UCSD-AML1 (cell line): ENCODE results near the gene TMEM156.
"Not testable (repeated sequence)": the region's sequence is repeated elsewhere in the genome, so short reads cannot be mapped to it uniquely, and the experiment has no call there.

Experiments used
- DNase-seq: peaks from one replicate; lab custom pipeline; 2025; ENCODE audit not compliant: unreplicated experiment; lab: John Stamatoyannopoulos, UW

TMEM156 gene

DNA sequence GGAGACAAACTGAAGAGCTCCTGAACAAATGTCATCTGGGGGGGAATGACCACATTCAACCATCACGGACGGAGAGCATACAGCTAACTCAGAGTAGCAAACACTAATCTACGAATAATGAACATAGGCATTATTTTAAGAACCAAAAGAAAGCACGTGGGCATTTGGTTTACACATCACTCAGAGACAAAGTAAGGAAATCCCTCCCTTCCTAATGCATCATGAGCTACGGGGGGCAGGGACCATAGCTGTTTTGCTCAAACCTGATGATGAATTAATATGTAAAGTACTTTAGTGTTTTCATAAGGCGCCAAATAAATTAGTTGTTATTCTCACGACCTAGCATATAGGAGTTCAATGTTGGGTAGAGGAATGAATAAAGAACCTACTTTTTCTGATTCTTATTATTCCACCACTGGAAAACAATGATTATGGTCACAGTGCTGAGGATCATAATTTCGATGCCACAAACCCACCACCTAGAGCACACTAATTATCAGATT lies 11.7 kb upstream of the TMEM156 start:
- DNase-seq, result no peak

DNA sequence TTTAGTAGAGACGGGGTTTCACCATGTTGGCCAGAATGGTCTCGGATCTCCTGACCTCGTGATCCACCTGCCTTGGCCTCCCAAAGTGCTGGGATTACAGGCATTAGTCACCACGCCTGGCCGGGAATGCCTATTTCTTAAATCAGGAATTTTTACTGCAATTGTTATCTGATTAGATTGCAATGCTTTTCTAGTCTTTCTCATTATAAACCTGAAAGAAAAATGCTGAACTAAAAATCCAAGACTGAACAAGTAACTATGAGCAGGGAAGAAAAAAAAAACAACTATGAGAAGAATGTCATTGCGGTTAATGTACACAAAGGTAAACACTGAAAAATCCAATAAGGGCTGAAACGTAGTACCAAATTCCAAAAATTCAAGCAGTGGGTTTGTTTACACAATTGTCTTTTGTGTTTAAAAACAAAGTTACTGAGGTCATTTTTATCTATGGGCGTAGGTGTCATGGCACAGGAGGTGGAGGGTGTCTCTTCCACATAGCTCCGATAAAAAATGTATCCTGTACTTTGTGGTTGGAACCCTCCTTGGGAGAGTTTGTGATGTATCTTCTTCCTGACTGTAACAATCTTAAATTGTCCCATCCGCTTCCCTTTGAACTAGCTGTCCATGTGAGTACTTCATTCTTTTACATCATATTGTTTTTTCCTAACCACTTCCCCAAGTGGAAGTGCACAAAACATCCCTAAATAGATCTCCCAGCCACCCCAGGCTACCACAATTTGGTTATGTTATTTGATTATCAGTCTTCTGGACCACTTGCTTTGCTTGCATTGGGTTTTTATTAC lies 11.1 kb upstream of the TMEM156 start:
- DNase-seq, result no peak

DNA sequence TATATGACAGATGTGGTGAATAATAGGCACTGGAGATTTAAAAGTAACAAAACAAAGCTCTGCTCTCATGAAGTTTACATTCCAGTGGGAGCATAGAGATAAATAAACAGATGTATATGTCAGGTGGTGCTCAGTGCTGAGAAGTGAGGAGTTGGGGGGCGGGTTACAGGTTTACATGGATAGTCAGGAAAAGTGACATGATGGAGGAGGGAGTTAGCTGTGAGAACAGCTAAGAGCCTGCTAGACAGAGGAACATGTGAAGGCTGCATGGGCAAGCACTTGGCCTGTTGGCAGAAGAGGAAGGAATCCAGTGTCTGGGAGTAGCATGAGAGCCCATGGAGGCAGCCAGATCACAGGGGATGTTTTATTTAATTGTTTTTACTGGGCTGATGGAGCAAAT lies 10.2 kb upstream of the TMEM156 start:
- no peak for DNase-seq

DNA sequence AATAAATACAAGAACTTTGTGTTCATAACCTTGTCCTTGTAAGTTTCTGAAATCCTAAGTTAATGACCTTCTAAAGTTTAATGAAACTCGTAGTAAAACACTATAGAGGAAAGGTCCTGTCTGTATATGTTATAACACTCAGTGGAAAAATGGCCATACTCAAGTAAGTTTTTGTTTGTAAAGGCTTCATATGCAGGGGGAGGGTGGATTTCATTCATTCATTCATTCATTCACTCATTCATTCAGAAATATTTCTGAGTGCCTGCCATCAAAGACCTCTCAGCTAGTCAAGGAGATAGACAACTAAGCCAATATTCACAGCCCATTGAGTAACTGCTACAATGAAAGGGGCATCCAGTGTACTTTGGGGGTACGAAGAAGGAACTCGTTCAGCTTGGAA lies 6.9 kb upstream of the TMEM156 start:
- no peak for DNase-seq

- DNase-seq, result no peak
Measured at GRCh38 chr4:39037941-39038340, 5.7 kb upstream of the TMEM156 start.

GRCh38 chr4:39037491-39037825 lies 5.2 kb upstream of the TMEM156 start:
- no peak for DNase-seq

DNA sequence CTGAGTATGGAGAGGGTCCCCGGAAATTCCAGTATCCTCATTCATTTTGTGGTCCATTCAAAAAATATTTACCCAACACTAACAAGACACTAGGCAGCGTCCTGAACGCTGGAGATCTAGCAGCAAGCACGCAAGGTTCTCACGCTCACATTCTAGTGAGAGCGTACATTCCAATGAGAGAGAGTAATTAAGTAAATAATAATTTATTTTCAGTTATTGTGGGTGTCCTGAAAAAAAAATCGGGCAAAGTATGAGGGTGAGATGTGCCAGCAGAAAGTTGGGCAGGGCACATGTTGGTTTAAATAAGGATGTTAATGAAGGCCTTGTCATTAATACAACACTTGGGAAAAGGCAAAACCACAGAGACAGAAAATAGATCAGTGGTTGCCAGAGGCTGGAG lies 4.0 kb upstream of the TMEM156 start:
- DNase-seq, result no peak

DNA sequence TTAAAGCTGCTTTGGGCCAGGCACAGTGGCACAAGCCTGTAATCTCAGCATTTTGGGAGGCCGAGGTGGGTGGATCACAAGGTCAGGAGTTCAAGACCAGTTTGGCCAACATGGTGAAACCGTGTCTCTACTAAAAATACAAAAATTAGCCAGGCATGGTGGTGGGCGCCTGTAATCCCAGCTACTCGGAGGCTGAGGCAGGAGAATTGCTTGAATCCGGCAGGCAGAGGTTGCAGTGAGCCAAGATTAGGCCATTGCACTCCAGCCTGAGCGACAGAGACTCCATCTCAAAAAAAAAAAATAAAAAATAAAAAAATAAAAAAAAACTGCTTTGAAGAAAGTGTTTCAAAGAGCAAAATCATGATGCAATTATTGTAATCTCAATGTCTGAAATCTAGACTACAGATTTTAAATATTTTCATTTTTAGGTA lies 604 bp downstream of the TMEM156 start:
- not testable (repeated sequence) for DNase-seq

DNA sequence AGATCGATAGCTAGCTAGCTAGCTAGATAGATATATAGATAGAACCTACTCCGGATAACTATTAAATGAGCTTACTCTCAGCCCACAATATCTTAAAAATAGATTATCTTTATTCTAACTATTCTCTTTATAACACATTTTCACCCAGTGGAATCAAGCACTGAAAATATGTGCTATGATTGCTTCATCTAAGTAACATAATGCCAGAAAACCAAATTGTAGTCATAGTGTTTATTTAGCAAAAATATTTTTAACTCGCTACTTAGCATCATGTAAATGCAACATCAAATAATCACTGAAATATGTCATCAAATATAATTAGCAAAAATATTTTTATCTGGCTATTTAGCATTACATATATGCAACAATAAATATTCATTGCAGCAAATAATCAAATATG lies 1.5 kb downstream of the TMEM156 start:
- no peak for DNase-seq

- no peak for DNase-seq
Measured at GRCh38 chr4:39029752-39030694, 2.2 kb downstream of the TMEM156 start.

- no peak for DNase-seq
Measured at GRCh38 chr4:39026096-39026495, 6.1 kb downstream of the TMEM156 start.

DNA sequence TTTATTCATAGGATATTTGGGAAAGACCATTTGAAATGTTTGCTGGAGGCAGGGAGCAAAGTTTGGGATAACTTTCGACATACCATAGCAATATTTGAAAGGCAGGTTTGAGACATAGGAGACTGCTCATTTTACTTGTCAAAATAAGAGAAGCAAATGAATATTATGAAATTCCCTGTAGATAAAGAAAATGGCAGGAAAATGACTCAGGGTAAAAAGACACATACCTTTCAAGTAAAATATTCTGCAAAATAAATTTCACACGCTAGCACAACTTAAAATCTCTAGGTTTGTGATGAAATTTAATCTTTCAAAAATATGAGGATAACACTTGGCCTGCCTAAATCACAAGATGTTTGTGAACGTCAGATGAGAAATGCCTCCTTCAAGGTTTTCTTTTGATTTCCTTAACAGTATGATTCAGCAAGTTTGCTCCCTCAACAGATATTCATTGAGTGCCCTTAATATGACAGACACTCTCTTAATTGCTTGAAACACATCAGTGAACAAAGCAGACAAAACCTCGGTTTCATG lies 6.6 kb downstream of the TMEM156 start:
- no peak for DNase-seq

- no peak for DNase-seq
Measured at GRCh38 chr4:39024311-39024865, 7.8 kb downstream of the TMEM156 start.

GRCh38 chr4:39023059-39023458 lies 9.2 kb downstream of the TMEM156 start:
- no peak for DNase-seq

DNA sequence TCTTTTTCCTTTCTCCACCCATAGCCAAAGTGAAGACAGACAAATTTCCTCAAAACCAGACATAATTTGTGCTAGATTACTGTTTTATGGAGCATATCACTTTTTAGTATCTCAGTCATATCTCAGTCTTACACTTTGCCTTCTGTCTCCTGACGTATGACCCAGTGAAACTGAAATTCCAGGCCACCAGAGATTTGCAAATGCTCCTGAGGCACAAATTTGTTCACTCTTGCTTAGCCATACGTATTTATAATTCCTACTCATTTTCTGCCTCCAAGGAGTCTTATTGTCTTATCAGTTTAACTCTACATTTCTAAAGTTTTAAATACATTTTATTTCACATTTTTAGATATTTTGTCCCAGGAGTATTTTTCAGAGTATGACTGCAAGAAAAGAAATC lies 10.0 kb downstream of the TMEM156 start:
- DNase-seq, result no peak

- DNase-seq, result no peak
Measured at GRCh38 chr4:39021631-39022030, 10.6 kb downstream of the TMEM156 start.

GRCh38 chr4:39020130-39020529 lies 12.1 kb downstream of the TMEM156 start:
- no peak for DNase-seq

- DNase-seq, result no peak
Measured at GRCh38 chr4:39014028-39014427, 18.2 kb downstream of the TMEM156 start.

DNA sequence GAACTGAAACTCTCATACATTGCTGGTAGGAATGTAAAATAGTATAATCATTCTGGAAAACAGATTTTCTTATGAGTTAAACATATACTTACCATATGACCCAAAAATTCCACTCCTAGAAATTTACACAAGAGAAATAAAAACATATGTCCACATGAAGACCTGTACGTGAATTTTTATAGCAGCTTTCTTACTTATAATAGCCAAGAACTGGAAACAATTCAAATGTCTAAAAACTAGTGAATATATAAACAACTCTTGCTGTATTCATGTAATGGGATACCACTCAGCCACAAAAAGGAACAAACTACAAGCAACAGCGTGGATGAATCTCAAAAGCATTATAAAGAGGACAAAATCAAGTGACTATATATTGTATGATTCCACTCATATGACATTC lies 27.5 kb downstream of the TMEM156 start:
- DNase-seq, result no peak

DNA sequence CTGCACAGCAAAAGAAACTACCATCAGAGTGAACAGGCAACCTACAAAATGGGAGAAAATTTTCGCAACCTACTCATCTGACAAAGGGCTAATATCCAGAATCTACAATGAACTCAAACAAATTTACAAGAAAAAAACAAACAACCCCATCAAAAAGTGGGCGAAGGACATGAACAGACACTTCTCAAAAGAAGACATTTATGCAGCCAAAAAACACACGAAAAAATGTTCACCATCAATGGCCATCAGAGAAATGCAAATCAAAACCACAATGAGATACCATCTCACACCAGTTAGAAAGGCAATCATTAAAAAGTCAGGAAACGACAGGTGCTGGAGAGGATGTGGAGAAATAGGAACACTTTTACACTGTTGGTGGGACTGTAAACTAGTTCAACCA lies 30.2 kb downstream of the TMEM156 start:
- DNase-seq, result not testable (repeated sequence)

DNA sequence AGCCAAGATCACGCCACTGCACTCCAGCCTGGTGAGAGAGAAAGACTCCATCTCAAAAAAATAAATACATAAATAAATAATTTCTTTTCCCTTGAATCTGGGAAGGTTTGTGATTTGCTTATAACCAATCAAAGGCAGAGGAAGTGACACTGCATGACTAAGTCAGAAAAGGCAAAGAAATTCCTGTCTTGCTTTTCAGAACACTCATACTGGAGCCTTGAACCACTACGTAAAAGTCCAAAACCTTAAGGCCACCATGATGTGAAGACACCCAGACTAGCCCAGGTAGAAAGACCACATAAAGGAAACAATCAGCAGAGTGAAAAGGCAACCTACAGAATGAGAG lies 36.6 kb downstream of the TMEM156 start:
- no peak for DNase-seq

DNA sequence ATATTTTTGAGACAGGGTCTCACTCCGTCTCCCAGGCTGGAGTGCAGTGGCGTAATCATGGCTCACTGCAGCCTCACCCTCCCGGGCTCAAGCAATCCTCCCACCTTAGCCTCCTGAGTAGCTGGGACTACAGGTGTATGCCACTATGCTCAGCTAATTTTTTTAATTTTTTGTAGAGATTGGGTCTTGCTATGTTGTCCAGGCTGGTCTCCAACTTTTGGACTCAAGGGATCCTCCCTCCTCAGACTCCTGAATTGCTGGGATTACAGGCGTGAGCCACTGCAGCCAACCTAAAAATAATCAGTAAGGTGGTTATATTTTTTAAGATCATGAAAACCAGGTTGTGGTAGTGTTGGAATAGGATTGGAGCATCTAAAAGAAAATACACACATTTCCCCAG lies 38.1 kb downstream of the TMEM156 start:
- no peak for DNase-seq
